GM19467 (cell line): ENCODE measurements around the gene WDR73.

Experiments
- ATAC-seq: cut with Tn5 transposase; IDR thresholded peaks from one replicate; pipeline ENCODE4 v1.9.1; 2021; ENCODE audit warnings: mild to moderate bottlenecking, moderate library complexity; ENCODE audit not compliant: unreplicated experiment

The WDR73 gene

GRCh38 chr15:84590406-84590805, 63.7 kb downstream of the WDR73 start:
- ATAC-seq: no peak
